OCI-LY7 (cell line): Measurements from ENCODE around the gene ODF2L. TPM values are rescaled to one million over a fixed set of nuclear protein-coding genes. Genes with fewer than 3 reads are reported as not detected.
A peak's percentile ranks its signal among the peaks of the same experiment; 100 is the strongest.

Experiments
- BruUV-seq: library from RNA; stranded (reverse); fragments of 400-500 nt; replicated peaks from 2 replicates; lab custom pipeline; 2021; lab: Mats Ljungman, UMichigan
- CTCF ChIA-PET: fragments of 300-600 bp; sonication (Branson Sonifier 250); formaldehyde crosslinking; loops from one replicate; lab custom pipeline; 2022; ENCODE audit warnings: antibody characterized with exemption; ENCODE audit not compliant: unreplicated experiment; lab: Charles Lee
- POLR2A ChIA-PET: fragments of 300-600 bp; sonication (Branson Sonifier 250); formaldehyde crosslinking; loops from one replicate; lab custom pipeline; 2022; ENCODE audit warnings: antibody characterized with exemption; lab: Charles Lee
- DNase-seq: peaks from one replicate; pipeline ENCODE4 v3.0.0-alpha.2; 2015; ENCODE audit warnings: low spot score
- H2AFZ ChIP-seq: fragments of 200-600 bp; sonication (generic), shearing (Covaris generic); 2 replicates; pipeline ENCODE4 v1.6.1; 2014; ENCODE audit warnings: mild to moderate bottlenecking, antibody characterized with exemption, low read length, moderate library complexity
- H3K27ac ChIP-seq: fragments of 200-600 bp; sonication (generic); 2 replicates; pipeline ENCODE4 v1.5.1; 2014; ENCODE audit warnings: mixed run types, low read depth, mild to moderate bottlenecking, moderate library complexity, low read length, inconsistent platforms; ENCODE audit not compliant: poor library complexity, severe bottlenecking
- H3K36me3 ChIP-seq: fragments of 200-600 bp; sonication (generic); 2 replicates; pipeline ENCODE4 v1.6.1; 2014; ENCODE audit warnings: mild to moderate bottlenecking, antibody characterized with exemption, low read length, moderate library complexity, mixed read lengths; ENCODE audit not compliant: insufficient read depth
- H3K4me1 ChIP-seq: fragments of 200-600 bp; sonication (generic); 2 replicates; pipeline ENCODE4 v1.5.1; 2014; ENCODE audit warnings: mild to moderate bottlenecking, low read length; ENCODE audit not compliant: insufficient read depth, poor library complexity, severe bottlenecking
- H3K4me2 ChIP-seq: fragments of 200-600 bp; sonication (generic); 2 replicates; pipeline ENCODE4 v1.6.1; 2014; ENCODE audit warnings: mild to moderate bottlenecking, low read length
- H3K4me3 ChIP-seq: fragments of 200-600 bp; sonication (generic); 2 replicates; pipeline ENCODE4 v1.5.1; 2014; ENCODE audit warnings: mild to moderate bottlenecking, low read depth, low read length; ENCODE audit not compliant: poor library complexity, severe bottlenecking
- H3K79me2 ChIP-seq: fragments of 200-600 bp; sonication (generic); 2 replicates; pipeline ENCODE4 v1.6.1; 2016; ENCODE audit warnings: low read depth, mild to moderate bottlenecking, low read length, moderate library complexity, mixed read lengths; ENCODE audit not compliant: insufficient read depth
- H3K9me2 ChIP-seq: fragments of 200-600 bp; sonication (generic); 2 replicates; pipeline ENCODE4 v1.6.1; 2016; ENCODE audit warnings: mild to moderate bottlenecking, low read length, mixed read lengths; ENCODE audit not compliant: insufficient read depth
- H3K9me3 ChIP-seq: fragments of 200-600 bp; sonication (generic); 2 replicates; pipeline ENCODE4 v1.6.1; 2014; ENCODE audit warnings: mild to moderate bottlenecking, mixed run types, low read length, mixed read lengths
- H4K20me1 ChIP-seq: fragments of 200-600 bp; sonication (generic); 2 replicates; pipeline ENCODE4 v1.6.1; 2014; ENCODE audit warnings: mild to moderate bottlenecking, antibody characterized with exemption, low read length, moderate library complexity, mixed read lengths; ENCODE audit not compliant: insufficient read depth
- EZH2phosphoT487 ChIP-seq: fragments of 200-600 bp; sonication (generic); IDR thresholded peaks from 2 replicates; pipeline ENCODE4 v1.6.1; 2018; ENCODE audit warnings: low read depth, borderline replicate concordance, mild to moderate bottlenecking, mixed run types, antibody characterized with exemption, low read length, moderate library complexity, mixed read lengths
- intact Hi-C: fragments of 100-400 bp; cut with micrococcal nuclease; formaldehyde crosslinking; loops from one replicate; pipeline ENCODE4 v1.10.0; 2022; ENCODE audit not compliant: unreplicated experiment
- total RNA-seq, 2 experiments: library from RNA; depleted of rRNA in 1 of 2; stranded (reverse); fragments of >200 nt in 1 of 2; shearing (Covaris generic) in 1 of 2; gene quantifications; 2 replicates each; pipeline ENCODE4 v1.2.3, GENCODE V29; 2014 to 2022
- TF ChIP-seq, protein P1 (sequence below): fragments of 200-600 bp; sonication (generic); conservative IDR thresholded peaks from 2 replicates; pipeline ENCODE4 v1.5.1; 2014; ENCODE audit warnings: mild to moderate bottlenecking, antibody characterized with exemption, low read length, moderate library complexity, mixed read lengths

ODF2L gene
- total RNA-seq, 2 experiments from 2014 or later, result 24.7 to 44.8 TPM

DNA sequence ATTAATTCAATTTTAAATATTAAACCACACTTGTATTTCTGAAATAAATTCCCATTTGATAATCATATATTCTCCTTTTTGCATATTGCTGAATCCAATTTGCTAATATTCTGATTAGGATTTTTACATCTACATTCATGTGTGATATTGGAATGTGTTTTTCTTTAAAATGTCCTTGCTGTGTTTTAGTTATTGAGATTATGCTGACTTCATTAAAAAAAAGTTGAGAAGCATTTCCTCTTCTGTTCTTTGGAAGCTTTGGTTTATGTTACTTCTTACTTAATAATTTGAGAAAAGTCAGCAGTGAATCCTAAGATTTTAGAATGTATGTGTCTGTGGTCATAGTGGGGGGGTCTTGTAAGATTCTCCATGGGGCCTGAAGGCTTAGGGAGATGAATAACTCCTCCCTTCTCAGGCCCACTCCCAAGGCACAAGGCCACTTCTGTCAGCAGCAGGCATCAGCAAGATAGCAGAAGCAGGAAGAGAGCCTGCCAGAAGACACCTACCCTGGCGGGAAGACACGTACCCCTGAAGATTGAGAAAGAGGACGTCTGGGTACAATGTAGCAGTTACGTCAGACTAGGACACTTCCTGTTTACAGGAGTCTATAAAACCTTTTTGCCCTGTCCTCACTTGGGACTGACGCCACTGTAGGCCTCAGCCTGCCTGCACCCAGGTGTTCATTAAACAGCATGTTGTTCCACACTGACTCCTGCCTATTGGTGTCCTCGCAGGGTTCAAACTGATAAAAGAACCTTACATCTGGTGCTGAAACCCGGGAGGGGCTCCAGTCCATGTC lies 56.9 kb downstream of the ODF2L start:
- TF ChIP-seq, protein P1, sequence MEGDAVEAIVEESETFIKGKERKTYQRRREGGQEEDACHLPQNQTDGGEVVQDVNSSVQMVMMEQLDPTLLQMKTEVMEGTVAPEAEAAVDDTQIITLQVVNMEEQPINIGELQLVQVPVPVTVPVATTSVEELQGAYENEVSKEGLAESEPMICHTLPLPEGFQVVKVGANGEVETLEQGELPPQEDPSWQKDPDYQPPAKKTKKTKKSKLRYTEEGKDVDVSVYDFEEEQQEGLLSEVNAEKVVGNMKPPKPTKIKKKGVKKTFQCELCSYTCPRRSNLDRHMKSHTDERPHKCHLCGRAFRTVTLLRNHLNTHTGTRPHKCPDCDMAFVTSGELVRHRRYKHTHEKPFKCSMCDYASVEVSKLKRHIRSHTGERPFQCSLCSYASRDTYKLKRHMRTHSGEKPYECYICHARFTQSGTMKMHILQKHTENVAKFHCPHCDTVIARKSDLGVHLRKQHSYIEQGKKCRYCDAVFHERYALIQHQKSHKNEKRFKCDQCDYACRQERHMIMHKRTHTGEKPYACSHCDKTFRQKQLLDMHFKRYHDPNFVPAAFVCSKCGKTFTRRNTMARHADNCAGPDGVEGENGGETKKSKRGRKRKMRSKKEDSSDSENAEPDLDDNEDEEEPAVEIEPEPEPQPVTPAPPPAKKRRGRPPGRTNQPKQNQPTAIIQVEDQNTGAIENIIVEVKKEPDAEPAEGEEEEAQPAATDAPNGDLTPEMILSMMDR, result no peak
- no peak for TF ChIP-seq EZH2phosphoT487
- Histone ChIP-seq H4K20me1 (no peaks in the 10 kb centered on the region), H3K4me1 (no peaks in the 10 kb centered on the region), H3K4me2 (no peak overlapping the region), H3K9me3 (no peaks in the 10 kb centered on the region), H2AFZ (no peak overlapping the region), H3K79me2 (no peaks in the 10 kb centered on the region), H3K9me2 (no peaks in the 10 kb centered on the region), H3K27ac (no peak overlapping the region), H3K4me3 (no peak overlapping the region), H3K36me3 (no peaks in the 10 kb centered on the region)
- CTCF ChIA-PET, result no interaction called here
- peak; percentile 4 for DNase-seq
- POLR2A ChIA-PET, result no interaction called here
- intact Hi-C loops, result no loop called here
- no TSS peak for BruUV-seq

DNA sequence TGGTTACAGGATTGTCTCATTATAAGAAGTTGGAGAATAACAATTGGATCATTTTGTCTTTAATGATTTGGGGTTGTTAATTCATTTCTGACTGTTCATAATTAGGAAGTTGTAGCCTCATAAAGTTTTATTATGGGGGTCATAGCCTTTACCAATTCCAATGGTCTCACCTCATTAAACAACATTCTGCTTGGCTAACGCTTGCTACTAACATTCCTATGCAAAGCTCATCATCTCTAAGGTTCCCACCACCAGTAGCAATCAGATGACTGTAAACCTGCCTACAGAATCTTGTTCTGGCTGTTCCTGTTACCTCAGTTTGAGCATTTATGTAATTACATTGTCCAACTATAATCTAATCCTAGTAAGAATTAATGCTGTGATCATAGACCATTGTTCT lies 60.2 kb downstream of the ODF2L start:
- Histone ChIP-seq H3K27ac (no peak overlapping the region), H4K20me1 (no peaks in the 10 kb centered on the region), H3K4me3 (no peak overlapping the region), H3K4me2 (no peak overlapping the region), H3K79me2 (no peaks in the 10 kb centered on the region), H3K36me3 (no peaks in the 10 kb centered on the region), H3K9me3 (no peaks in the 10 kb centered on the region), H3K9me2 (no peaks in the 10 kb centered on the region), H2AFZ (no peak overlapping the region), H3K4me1 (no peaks in the 10 kb centered on the region)
- no peak for TF ChIP-seq EZH2phosphoT487
- TF ChIP-seq, protein P1, result no peak
- DNase-seq, result no peak
- no TSS peak for BruUV-seq
- CTCF ChIA-PET, result no interaction called here
- POLR2A ChIA-PET, result interaction anchor here (0.7 kb wide), 1 partner anchor 1353 kb away, joined by 3 read pairs; no protein-coding TSS in a partner anchor
- intact Hi-C loops, result no loop called here

DNA sequence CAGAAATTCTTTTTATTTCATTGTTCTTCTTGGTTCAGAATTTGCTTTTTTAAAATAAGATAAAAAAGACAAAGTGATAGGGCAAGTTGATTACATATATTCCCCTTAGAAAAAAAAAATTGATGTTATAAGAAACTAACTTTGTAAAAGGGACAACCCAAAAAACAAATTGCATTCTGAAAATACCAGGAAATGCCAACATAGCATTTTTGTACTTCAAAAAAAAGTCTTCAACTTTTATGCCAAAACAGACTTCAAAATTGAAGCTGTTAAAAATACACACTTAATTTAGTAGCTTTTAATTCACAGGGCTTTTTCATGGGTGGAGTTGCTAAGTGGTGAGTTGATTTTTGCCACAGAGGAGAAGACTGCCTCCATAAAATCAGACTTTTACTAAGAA lies 70.9 kb downstream of the ODF2L start:
- Histone ChIP-seq H3K9me2 (no peaks in the 10 kb centered on the region), H3K9me3 (no peaks in the 10 kb centered on the region), H3K36me3 (no peaks in the 10 kb centered on the region), H3K4me3 (no peak overlapping the region), H4K20me1 (no peaks in the 10 kb centered on the region), H3K79me2 (no peaks in the 10 kb centered on the region), H3K27ac (no peak overlapping the region), H3K4me2 (no peak overlapping the region), H2AFZ (no peak overlapping the region), H3K4me1 (no peaks in the 10 kb centered on the region)
- TF ChIP-seq, protein P1, result no peak
- no peak for TF ChIP-seq EZH2phosphoT487
- DNase-seq, result no peak
- ChIA-PET POLR2A (no interaction called here), CTCF (no interaction called here)
- intact Hi-C loops, result no loop called here
- BruUV-seq, result no TSS peak
